ENCODE results near the gene TGIF1.

The TGIF1 gene

GRCh38 chr18:3440341-3440740, 9.6 kb upstream of the TGIF1 start:
- no peak for DNase-seq

GRCh38 chr18:3441290-3441689, 8.7 kb upstream of the TGIF1 start:
- peak; percentile 7 to 56 for DNase-seq

GRCh38 chr18:3442919-3443318, 7.1 kb upstream of the TGIF1 start:
- DNase-seq, result no peak

GRCh38 chr18:3444296-3444695, 5.7 kb upstream of the TGIF1 start:
- no peak for DNase-seq

- DNase-seq, result peak in 1 of 2 experiments; percentile 26
Measured at GRCh38 chr18:3444954-3445353, 5.0 kb upstream of the TGIF1 start.

GRCh38 chr18:3447068-3447894, 2.7 kb upstream of the TGIF1 start:
- DNase-seq, result no peak

- DNase-seq, result peak; percentile 87 to 89
Measured at GRCh38 chr18:3447895-3448837, 1.8 kb upstream of the TGIF1 start.

- DNase-seq, result peak; percentile 74 to 80
Measured at GRCh38 chr18:3448838-3449511, 997 bp upstream of the TGIF1 start.

- peak; percentile 74 to 80 for DNase-seq
Measured at GRCh38 chr18:3449512-3450011, 410 bp upstream of the TGIF1 start.

GRCh38 chr18:3450799-3451182, 819 bp downstream of the TGIF1 start:
- no peak for DNase-seq

- peak; percentile 35 to 65 for DNase-seq
Measured at GRCh38 chr18:3451183-3451988, 1.4 kb downstream of the TGIF1 start.

GRCh38 chr18:3451989-3452749, 2.2 kb downstream of the TGIF1 start:
- DNase-seq, result peak in 1 of 2 experiments; percentile 9

- no peak for DNase-seq
Measured at GRCh38 chr18:3452750-3453539, 3.0 kb downstream of the TGIF1 start.

- no peak for DNase-seq
Measured at GRCh38 chr18:3453540-3454364, 3.8 kb downstream of the TGIF1 start.

- DNase-seq, result peak in 1 of 2 experiments; percentile 36
Measured at GRCh38 chr18:3454365-3455089, 4.6 kb downstream of the TGIF1 start.

GRCh38 chr18:3455090-3455635, 5.2 kb downstream of the TGIF1 start:
- no peak for DNase-seq

GRCh38 chr18:3455907-3456685, 6.1 kb downstream of the TGIF1 start:
- DNase-seq, result no peak

- DNase-seq, result no peak
Measured at GRCh38 chr18:3456686-3457069, 6.7 kb downstream of the TGIF1 start.

Data from NCI-H524 (cell line).